GM19324 (cell line): Measurements from ENCODE around the gene GCDH.
"Not testable (repeated sequence)": the region's sequence is repeated elsewhere in the genome, so short reads cannot be mapped to it uniquely, and the experiment has no call there.

Source experiments
- ATAC-seq: cut with Tn5 transposase; IDR thresholded peaks from one replicate; pipeline ENCODE4 v1.9.1; 2021; ENCODE audit warnings: mild to moderate bottlenecking, moderate library complexity; ENCODE audit not compliant: unreplicated experiment, low FRiP score

The GCDH gene

DNA sequence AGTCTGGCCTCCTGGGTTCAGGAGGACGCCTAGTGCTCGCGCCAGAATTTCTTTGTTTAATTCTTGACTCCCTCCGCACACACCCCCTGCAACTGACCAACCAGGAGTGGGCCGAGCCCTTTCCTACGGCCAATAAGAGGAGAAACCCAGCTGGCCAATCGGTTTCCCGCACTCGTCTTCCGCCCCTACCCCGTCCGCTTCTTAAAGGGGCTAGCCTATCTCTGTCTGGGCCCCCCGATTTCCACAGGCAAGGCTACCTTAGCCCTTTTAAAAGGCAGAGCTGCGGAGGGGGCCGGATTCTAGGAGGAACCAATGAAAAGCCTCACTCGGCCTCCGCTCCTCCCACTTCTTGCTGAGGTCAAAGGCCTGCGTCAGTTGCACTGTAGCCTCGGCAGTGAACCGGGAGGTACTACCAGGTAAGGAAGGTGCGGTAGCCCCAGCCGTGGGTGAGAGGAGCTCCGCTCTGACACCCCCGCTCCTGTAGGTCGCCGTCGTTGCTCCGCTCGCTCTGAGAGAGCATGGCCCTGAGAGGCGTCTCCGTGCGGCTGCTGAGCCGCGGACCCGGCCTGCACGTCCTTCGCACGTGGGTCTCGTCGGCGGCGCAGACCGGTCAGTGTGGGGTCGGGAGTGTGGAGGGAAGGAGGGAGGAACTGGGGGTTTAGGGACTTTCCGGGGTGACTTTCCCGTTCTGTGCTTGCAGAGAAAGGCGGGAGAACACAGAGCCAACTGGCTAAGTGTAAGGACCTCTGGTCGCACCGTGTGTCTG lies at the start of gene GCDH:
Gene GCDH (plus strand): TSS at position 374 of the 766 bp plus-strand sequence. CDS start 145 bp downstream, at position 519.
- peak; percentile 91 for ATAC-seq

DNA sequence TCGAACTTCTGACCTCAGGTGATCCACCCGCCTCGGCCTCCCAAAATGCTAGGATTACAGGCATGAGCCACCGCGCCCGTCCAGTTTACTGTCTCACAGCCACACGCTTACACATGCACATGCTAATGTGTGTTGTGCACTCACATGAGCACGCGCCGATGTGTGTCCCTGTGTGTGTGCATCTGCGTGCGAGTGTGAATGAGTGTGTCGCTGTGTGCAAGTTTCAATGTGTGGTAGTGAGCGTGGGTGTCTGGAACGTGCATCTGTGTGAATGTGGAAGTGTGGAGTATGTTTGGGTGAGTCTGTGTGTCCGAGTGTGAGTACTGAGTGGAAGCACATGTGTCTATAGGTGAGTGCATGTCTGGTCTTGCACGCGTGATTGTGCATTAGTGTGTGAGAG lies 48.4 kb upstream of the GCDH start:
- no peak for ATAC-seq

DNA sequence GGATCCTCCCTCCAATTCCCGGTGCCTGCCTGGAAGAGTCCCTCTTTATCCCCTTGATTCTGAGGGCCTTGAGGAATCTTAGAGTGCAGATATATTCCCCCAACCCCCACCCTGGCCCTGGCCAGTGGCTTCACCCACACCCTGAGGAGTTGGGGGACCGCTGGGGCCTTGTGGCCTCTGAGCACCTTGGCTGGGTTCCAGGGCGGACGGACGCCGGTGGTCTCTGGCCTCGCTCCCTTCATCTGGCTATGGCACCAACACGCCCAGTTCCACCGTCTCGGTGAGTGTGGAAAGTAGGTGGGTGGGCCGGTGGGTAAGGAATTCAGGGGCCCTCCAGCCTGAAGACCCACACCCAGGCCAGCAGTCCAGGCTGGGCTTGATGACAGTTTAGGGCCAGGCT lies 47.6 kb upstream of the GCDH start:
- ATAC-seq, result no peak

DNA sequence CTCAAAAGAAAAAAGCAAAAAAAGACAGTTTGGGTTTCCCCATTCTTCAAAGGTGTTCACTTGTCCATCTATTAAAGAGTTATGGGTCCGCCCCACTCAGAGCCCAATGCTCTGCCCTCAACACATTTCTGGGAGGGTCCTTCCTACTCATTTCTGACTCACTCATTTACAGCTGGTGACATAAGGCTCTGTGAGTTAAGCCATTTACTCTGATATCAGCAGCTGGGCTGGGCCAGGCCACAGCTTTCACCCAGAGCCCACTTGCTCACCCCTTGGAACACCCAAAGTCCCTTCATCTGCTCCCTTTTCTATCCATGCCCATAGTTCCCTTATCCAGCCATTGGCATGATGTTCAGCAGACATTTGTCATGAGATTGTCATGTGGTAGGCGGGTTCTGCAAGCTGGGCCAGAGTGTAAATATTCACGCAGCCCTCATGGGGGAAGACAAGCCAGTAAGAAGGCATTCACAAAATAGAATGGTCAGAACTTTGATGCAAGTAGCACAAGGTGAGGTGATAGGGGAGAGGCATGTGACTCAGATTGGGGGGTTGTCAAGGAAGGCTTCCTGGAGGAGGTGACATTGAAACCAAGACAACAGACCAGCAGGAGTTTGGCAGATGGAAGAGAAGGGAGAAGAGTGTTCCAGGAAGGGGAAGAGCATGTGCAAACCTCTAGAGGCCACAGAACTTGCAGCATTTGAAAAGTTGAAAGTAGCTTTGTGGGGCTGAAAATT lies 46.8 kb upstream of the GCDH start:
- ATAC-seq, result no peak

DNA sequence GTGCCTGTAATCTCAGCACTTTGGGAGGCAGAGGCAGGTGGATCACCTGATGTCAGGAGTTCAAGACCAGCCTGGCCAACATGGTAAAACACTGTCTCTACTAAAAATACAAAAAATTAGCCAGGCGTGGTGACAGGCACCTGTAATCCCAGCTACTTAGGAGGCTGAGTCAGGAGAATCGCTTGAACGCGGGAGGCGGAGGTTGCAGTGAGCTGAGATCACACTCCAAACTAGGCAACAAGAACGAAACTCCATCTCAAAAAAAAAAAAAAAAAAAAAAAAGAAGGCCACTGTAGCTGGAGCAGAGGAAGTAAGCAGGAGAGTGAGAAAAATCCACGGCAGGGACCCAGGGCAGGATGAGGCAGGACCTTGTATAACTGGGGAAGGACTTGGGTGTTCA lies 44.3 kb upstream of the GCDH start:
- ATAC-seq, result not testable (repeated sequence)

DNA sequence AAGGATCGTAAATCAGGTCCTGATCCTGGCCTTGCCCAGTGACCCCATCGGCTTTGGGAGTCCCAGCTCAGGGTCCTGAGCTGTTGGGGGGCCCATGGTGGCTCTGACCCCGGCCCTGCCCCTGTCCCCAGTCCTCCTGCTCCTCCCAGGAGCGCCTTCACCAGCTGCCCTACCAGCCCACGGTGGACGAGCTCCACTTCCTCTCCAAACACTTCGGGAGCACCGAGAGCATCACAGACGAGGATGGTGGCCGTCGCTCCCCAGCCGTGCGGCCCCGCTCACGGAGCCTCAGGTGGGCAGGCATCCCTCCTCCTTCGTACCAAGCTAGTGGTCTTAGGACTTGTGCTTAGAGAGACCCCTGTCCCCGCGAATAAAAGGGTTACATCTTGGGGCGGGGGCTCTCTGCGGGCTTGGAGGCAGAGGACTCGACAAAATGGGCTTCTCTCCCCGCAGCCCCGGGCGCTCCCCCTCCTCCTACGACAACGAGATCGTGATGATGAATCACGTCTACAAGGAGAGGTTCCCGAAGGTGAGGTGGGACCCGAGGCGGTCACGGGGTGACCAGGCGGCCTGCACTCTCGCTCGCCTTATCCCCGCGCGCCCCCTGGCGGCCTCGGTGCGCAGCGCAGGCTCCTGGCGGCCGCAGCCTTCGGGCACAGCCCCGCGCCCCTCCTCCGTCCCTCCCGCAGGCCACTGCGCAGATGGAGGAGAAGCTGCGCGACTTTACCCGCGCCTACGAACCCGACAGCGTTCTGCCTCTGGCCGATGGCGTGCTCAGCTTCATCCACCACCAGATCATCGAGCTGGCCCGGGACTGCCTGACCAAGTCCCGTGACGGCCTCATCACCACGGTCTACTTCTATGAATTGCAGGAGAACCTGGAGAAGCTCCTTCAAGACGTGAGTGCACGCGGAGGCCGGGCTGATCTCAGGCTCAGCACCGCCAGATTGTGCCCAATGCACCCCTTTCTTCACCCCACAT lies 43.5 kb upstream of the GCDH start:
- ATAC-seq, result no peak

DNA sequence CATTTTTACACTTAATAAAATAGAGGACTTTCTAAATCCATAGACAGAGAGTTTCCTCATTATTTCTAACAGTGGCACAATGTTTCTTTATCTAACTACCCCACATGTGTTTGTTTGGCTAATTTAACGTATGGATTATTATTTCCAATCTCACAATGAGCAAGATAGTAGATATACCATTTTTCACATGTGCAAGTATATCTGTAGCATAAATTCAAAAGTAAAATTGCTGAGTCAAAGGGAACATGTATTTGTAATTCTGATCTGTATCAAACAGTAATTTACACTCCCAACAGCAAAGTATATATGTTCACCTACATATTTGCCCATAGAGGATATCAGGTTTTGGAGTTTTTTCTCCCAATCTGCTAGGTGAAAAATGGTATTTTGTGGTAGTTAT lies 34.3 kb upstream of the GCDH start:
- ATAC-seq, result no peak

DNA sequence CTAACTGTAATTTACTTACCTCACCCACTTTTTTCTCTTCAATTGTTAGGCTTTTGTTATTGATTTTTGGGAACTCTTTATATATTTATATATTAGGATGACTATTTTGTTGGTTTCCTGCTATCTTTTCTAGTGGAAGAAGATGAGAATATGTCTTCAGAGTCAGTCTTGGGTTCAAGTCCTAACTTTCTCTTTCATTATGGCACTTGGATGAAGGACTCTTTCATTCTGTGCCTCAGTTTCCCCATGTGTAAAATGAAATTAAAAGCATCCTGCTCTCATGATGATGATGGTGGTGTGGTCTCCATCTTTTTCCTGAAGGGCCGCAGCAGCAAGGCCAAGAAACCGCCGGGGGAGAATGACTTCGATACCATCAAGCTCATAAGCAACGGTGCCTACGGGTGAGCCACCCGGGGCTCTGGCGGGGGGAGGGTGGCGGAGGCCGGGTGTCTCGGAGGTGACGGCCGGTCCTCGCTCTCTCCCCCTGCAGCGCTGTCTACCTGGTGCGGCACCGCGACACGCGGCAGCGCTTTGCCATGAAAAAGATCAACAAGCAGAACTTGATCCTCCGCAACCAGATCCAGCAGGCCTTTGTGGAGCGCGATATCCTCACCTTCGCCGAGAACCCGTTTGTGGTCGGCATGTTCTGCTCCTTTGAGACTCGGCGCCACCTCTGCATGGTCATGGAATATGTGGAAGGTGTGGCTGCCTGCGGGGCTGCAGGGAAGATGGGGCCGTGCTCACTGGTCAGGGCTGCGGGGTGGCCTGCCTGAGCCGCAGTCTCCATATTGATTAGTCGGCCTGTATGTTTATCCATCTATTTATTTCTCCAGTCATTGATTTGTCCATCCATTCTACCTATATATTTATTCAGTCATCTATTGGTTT lies 32.7 kb upstream of the GCDH start:
- ATAC-seq, result no peak

DNA sequence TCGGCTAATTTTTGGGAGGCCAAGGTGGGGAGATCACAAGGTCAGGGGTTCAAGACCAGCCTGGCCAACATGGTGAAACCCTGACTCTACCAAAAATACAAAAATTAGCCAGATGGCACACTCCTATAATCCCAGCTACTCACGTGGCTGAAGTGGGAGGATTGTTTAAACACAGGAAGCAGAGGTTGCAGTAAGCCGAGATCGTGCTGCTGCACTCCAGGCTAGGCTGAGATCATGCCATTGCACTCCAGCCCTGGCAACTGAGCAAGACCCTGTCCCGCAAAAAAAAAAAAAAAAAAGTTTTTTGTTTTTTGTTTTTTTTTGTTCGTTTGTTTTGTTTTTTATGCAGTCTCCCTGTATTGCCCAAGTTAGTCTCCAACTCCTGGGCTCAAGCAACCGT lies 31.4 kb upstream of the GCDH start:
- no peak for ATAC-seq

DNA sequence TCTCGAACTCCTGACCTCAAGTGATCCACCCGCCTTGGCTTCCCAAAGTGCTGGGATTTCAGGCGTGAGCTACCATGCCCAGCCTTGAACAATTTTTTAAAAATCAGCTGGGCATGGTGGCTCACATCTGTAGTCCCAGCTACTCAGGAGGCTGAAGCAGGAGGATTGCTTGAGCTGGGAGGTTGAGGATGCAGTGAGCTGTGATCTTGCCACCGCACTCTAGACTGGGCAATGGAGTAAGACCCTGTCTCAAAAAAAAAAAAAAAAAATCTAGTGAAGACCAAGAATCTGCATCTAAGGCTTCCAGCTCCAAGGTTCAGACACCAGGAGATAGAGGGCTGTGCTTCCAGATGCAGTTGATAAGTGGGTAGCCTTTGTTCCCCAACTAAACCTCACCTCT lies 26.8 kb upstream of the GCDH start:
- ATAC-seq, result no peak

DNA sequence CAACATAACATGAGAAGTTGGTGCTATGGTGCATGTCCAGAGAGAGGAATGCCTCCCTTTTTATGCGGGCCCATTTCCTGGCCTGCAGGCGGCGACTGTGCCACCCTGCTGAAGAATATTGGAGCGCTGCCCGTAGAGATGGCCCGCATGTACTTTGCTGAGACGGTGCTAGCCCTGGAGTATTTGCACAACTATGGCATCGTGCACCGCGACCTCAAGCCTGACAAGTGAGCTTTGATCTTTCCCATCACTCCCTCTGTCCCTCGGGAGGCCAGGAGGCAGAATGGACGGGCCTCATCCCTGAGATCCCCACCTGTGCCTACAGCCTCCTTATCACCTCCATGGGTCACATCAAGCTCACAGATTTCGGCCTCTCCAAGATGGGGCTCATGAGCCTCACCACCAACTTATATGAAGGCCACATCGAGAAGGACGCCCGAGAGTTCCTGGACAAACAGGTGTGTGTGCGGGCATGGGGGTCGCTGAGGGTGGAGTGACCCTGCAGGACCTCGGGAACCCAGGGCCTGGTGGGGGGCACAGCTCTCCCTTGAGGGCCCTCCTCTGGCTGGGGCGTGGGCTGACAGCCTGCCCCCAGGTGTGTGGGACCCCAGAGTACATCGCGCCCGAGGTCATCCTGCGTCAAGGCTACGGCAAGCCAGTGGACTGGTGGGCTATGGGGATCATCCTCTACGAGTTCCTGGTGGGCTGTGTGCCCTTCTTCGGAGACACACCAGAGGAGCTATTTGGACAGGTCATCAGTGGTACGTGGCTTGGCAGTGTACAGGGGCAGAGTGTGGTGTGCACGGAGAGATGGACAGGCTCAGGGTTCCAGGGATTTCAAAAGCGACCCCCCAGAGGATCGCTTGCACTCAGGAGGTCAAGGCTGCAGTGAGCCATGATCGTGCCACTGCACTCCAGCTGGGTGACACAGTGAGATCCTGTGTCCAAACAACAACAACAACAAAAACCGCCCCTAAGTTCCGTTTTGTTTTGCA lies 25.9 kb upstream of the GCDH start:
- no peak for ATAC-seq

DNA sequence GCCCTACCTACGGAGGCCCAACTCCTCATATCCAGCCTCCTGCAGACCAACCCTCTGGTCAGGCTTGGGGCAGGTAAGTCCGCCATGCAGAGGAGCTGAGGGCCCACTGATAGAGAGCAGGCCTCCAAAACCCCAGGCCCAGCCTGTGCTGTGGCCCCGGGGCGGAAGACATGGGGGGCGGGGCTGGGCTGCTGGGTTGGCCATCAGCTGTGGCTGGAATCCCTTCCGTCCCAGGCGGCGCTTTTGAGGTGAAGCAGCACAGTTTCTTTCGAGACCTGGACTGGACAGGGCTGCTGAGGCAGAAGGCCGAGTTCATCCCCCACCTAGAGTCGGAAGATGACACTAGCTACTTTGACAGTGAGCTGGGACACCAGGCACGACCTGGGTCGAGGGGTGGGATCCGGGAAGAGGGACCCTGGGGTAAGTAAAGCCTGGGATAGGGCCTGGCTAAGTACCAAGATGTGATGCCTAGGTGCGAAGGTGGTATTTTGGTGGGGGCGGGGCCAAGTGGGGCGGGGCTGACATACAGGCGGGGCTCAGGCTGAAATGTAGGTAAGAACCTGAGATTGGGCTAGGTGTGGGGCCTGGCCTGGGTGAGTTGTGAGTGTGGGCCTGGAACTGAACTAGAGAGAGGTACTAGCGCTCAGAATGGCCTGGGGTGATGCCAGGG lies 25.1 kb upstream of the GCDH start:
- ATAC-seq, result no peak

DNA sequence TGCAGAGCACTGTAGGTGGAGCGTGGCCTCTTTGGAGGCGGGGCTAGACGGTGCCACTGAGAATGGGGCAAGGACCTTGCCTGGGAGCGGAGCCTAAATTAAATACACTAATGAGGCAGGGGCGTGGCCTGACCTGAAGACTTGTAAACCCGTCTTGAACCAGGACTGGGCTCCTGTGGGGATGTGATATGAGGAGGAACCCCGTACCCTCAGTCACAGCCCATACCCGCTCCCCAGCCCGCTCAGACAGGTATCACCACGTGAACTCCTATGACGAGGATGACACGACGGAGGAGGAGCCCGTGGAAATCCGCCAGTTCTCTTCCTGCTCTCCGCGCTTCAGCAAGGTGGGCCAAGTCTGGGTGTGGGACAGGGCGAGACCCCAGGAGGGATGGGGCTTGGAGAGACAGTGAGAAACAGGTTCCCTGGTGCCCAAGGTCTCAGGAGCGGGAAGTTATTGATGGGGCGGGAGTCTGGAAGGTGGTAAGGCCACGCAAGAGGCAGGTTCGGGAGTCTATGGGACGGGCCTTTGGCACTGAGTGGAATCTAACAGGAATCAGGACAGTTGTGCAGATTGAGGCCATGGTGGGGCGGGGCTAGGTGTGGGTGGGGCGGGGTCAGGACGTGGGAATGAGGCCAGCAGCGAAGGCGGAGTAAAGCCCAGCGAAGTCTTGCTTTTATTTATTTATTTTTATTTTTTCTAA lies 24.4 kb upstream of the GCDH start:
- no peak for ATAC-seq

DNA sequence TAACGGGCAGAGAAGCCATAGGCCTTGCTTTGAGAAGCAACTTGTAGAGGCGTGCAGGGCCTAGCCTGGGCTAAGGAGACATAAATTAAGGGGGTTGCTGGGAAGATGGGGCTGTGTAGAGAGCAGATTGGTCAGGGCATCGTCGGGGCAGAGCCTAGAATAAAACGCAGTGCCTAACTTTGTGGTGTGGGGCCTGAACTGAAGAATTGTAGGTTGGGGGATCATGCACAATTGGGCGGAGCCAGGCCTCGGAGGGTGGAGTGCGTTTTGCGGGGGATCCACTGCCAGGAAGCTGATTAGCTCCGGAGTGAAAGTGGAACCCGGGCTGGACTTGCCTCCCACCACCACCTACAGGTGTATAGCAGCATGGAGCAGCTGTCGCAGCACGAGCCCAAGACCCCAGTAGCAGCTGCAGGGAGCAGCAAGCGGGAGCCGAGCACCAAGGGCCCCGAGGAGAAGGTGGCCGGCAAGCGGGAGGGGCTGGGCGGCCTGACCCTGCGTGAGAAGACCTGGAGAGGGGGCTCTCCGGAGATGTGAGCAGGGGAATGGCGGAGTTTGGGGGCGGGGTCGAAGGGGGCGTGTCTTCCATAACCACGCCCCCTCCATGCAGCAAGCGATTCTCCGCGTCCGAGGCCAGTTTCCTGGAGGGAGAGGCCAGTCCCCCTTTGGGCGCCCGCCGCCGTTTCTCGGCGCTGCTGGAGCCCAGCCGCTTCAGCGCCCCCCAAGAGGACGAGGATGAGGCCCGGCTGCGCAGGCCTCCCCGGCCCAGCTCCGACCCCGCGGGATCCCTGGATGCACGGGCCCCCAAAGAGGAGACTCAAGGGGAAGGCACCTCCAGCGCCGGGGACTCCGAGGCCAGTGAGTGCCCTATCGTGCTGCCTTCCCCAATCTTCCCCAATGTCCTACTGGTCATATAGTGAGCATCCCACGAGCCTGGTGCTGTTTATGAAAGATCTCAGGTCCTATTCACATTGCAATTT lies 23.6 kb upstream of the GCDH start:
- no peak for ATAC-seq

DNA sequence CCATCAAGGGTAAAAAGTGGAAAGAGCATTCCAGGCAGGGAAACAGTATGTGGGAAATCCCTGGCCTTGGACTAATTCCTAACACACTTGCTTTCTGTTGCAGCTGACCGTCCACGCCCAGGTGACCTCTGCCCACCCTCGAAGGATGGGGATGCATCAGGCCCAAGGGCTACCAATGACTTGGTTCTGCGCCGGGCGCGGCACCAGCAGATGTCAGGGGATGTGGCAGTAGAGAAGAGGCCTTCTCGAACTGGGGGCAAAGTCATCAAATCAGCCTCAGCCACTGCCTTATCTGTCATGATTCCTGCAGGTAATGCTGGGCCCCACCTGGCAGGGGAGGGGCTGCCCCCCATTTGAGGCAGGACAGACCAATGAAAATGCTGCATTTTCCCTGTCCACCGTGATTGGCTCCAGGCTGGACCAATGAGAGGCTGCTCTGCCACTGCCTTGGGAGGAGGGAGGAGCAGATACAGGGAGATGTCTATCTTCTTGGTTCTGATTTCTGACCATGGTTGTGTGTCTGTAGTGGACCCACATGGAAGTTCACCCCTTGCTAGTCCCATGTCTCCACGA lies 22.3 kb upstream of the GCDH start:
- ATAC-seq, result no peak

DNA sequence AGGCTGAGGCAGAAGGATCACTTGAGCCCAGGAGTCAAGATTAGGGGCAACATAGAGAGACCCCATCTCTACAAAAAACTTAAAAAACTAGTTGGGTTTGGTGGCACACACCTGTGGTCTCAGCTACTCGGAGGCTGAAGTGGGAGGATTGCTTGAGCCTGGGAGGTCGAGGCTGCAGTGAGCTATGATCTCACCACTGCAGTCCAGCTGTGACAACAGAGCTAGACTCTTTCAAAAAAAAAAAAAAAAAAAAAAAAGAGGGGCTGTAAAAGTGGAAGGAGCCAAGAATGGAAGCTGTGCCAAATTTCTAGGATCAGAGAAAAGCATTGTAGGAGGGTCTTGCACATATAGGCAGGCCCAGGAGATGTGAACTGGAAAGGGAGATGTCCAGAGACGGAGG lies 19.3 kb upstream of the GCDH start:
- no peak for ATAC-seq
